ENCODE measurements around the gene PCDH11Y. TPM values are rescaled to one million over a fixed set of nuclear protein-coding genes. Genes with fewer than 3 reads are reported as not detected.
"Not testable (repeated sequence)": the region's sequence is repeated elsewhere in the genome, so short reads cannot be mapped to it uniquely, and the experiment has no call there.

The PCDH11Y gene
- polyA plus RNA-seq, 3 donors = not detected

- H3K27ac Mint-ChIP-seq; H3K36me3 ChIP-seq (replicated peaks in 1 of 2; ENCODE audit: control insufficient read depth in 1 of 2, insufficient read depth in 2 of 2, low read length in 2 of 2); H3K79me2 ChIP-seq (ENCODE audit: insufficient read depth, low read length); H3K4me3 Mint-ChIP-seq; H3K9me3 Mint-ChIP-seq; H3K9ac ChIP-seq (ENCODE audit: insufficient read depth, low read length, poor library complexity, severe bottlenecking); H2AFZ ChIP-seq (ENCODE audit: insufficient read depth, low read depth, low read length, poor library complexity, severe bottlenecking); H3K9me3 ChIP-seq (replicated peaks in 1 of 2; ENCODE audit: control insufficient read depth in 1 of 2, insufficient read depth in 1 of 2, low read length in 2 of 2); H3K36me3 Mint-ChIP-seq; DNase-seq; H3K4me1 Mint-ChIP-seq; H3K27ac ChIP-seq (ENCODE audit: low read depth in 1 of 2, low read length in 2 of 2); intact Hi-C loops (cut with micrococcal nuclease); H4K20me1 ChIP-seq (ENCODE audit: insufficient read depth, low read length); H3K4me1 ChIP-seq (ENCODE audit: control insufficient read depth in 1 of 2, insufficient read depth in 2 of 2, low read length in 2 of 2); H3K4me2 ChIP-seq (replicated peaks; ENCODE audit: extremely low read depth, low read length, poor library complexity, severe bottlenecking); H3K4me3 ChIP-seq (replicated peaks in 1 of 3; ENCODE audit: low read depth in 2 of 3, low read length in 3 of 3): not testable (repeated sequence)
- H3K27me3 ChIP-seq (ENCODE audit: control insufficient read depth in 2 of 2, insufficient read depth in 2 of 2, low read length in 2 of 2) = peaks cover 0 to 13% of the 10 kb centered on the region in 2 donors
- WGBS (ENCODE audit: insufficient coverage) = no CpG with 5 or more reads among the region's 55 CpGs
- peaks cover 1 to 38% (median 18%) of the 10 kb centered on the region in 3 donors for H3K27me3 Mint-ChIP-seq (ENCODE audit: low read depth in 3 of 3)
Measured at GRCh38 chrY:5002476-5003184, 2.5 kb downstream of the PCDH11Y start.

GRCh38 chrY:5038972-5039523, 39.0 kb downstream of the PCDH11Y start:
- H3K27ac ChIP-seq (ENCODE audit: low read depth in 1 of 2, low read length in 2 of 2); H3K9ac ChIP-seq (ENCODE audit: insufficient read depth, low read length, poor library complexity, severe bottlenecking); H3K27me3 Mint-ChIP-seq (ENCODE audit: low read depth in 3 of 3); H4K20me1 ChIP-seq (ENCODE audit: insufficient read depth, low read length); H3K4me1 ChIP-seq (ENCODE audit: control insufficient read depth in 1 of 2, insufficient read depth in 2 of 2, low read length in 2 of 2); H3K4me3 ChIP-seq (replicated peaks in 1 of 3; ENCODE audit: low read depth in 2 of 3, low read length in 3 of 3); H3K4me1 Mint-ChIP-seq; intact Hi-C loops (cut with micrococcal nuclease); H3K9me3 ChIP-seq (replicated peaks in 1 of 2; ENCODE audit: control insufficient read depth in 1 of 2, insufficient read depth in 1 of 2, low read length in 2 of 2); H3K79me2 ChIP-seq (ENCODE audit: insufficient read depth, low read length); H3K36me3 ChIP-seq (replicated peaks in 1 of 2; ENCODE audit: control insufficient read depth in 1 of 2, insufficient read depth in 2 of 2, low read length in 2 of 2); H3K4me3 Mint-ChIP-seq; DNase-seq; H2AFZ ChIP-seq (ENCODE audit: insufficient read depth, low read depth, low read length, poor library complexity, severe bottlenecking); H3K36me3 Mint-ChIP-seq; H3K9me3 Mint-ChIP-seq; H3K27me3 ChIP-seq (ENCODE audit: control insufficient read depth in 2 of 2, insufficient read depth in 2 of 2, low read length in 2 of 2); H3K4me2 ChIP-seq (replicated peaks; ENCODE audit: extremely low read depth, low read length, poor library complexity, severe bottlenecking); H3K27ac Mint-ChIP-seq: not testable (repeated sequence)

GRCh38 chrY:5083017-5083416, 82.9 kb downstream of the PCDH11Y start:
- H3K4me3 Mint-ChIP-seq; H3K4me1 Mint-ChIP-seq; H3K27me3 Mint-ChIP-seq (ENCODE audit: low read depth in 3 of 3); H3K4me1 ChIP-seq (ENCODE audit: control insufficient read depth in 1 of 2, insufficient read depth in 2 of 2, low read length in 2 of 2); DNase-seq; H3K4me2 ChIP-seq (replicated peaks; ENCODE audit: extremely low read depth, low read length, poor library complexity, severe bottlenecking); H3K4me3 ChIP-seq (replicated peaks in 1 of 3; ENCODE audit: low read depth in 2 of 3, low read length in 3 of 3); H4K20me1 ChIP-seq (ENCODE audit: insufficient read depth, low read length); H3K9ac ChIP-seq (ENCODE audit: insufficient read depth, low read length, poor library complexity, severe bottlenecking); H3K9me3 ChIP-seq (replicated peaks in 1 of 2; ENCODE audit: control insufficient read depth in 1 of 2, insufficient read depth in 1 of 2, low read length in 2 of 2); H3K27ac ChIP-seq (ENCODE audit: low read depth in 1 of 2, low read length in 2 of 2); H3K36me3 ChIP-seq (replicated peaks in 1 of 2; ENCODE audit: control insufficient read depth in 1 of 2, insufficient read depth in 2 of 2, low read length in 2 of 2); H3K79me2 ChIP-seq (ENCODE audit: insufficient read depth, low read length); intact Hi-C loops (cut with micrococcal nuclease); H3K27ac Mint-ChIP-seq; H2AFZ ChIP-seq (ENCODE audit: insufficient read depth, low read depth, low read length, poor library complexity, severe bottlenecking); H3K9me3 Mint-ChIP-seq; H3K36me3 Mint-ChIP-seq; H3K27me3 ChIP-seq (ENCODE audit: control insufficient read depth in 2 of 2, insufficient read depth in 2 of 2, low read length in 2 of 2): not testable (repeated sequence)
- no CpG with 5 or more reads among the region's 3 CpGs for WGBS (ENCODE audit: insufficient coverage)

GRCh38 chrY:5182998-5183397, 182.9 kb downstream of the PCDH11Y start:
- H3K79me2 ChIP-seq (ENCODE audit: insufficient read depth, low read length); H3K4me1 Mint-ChIP-seq; H3K4me3 ChIP-seq (replicated peaks in 1 of 3; ENCODE audit: low read depth in 2 of 3, low read length in 3 of 3); H2AFZ ChIP-seq (ENCODE audit: insufficient read depth, low read depth, low read length, poor library complexity, severe bottlenecking); DNase-seq; H3K9me3 ChIP-seq (replicated peaks in 1 of 2; ENCODE audit: control insufficient read depth in 1 of 2, insufficient read depth in 1 of 2, low read length in 2 of 2); H4K20me1 ChIP-seq (ENCODE audit: insufficient read depth, low read length); H3K27me3 Mint-ChIP-seq (ENCODE audit: low read depth in 3 of 3); H3K9me3 Mint-ChIP-seq; H3K27me3 ChIP-seq (ENCODE audit: control insufficient read depth in 2 of 2, insufficient read depth in 2 of 2, low read length in 2 of 2); H3K36me3 ChIP-seq (replicated peaks in 1 of 2; ENCODE audit: control insufficient read depth in 1 of 2, insufficient read depth in 2 of 2, low read length in 2 of 2); H3K9ac ChIP-seq (ENCODE audit: insufficient read depth, low read length, poor library complexity, severe bottlenecking); H3K4me1 ChIP-seq (ENCODE audit: control insufficient read depth in 1 of 2, insufficient read depth in 2 of 2, low read length in 2 of 2); H3K4me3 Mint-ChIP-seq; intact Hi-C loops (cut with micrococcal nuclease); H3K27ac Mint-ChIP-seq; H3K27ac ChIP-seq (ENCODE audit: low read depth in 1 of 2, low read length in 2 of 2); H3K36me3 Mint-ChIP-seq; H3K4me2 ChIP-seq (replicated peaks; ENCODE audit: extremely low read depth, low read length, poor library complexity, severe bottlenecking): not testable (repeated sequence)
- WGBS (ENCODE audit: insufficient coverage) = no CpG with 5 or more reads among the region's 2 CpGs
